ENCODE measurements around the gene FIGN.

GRCh38 chr2:163554864-163555263, 180.9 kb downstream of the FIGN start:
- TF ChIP-seq ZNF717 (CRISPR knock-in tag; IDR thresholded peaks at IDR 0.05) = no peak
- no peak for TF ChIP-seq ZFX (CRISPR knock-in tag; IDR thresholded peaks at IDR 0.05)
- TF ChIP-seq EZH2 (IDR thresholded peaks at IDR 0.05; ENCODE audit: borderline replicate concordance, low read depth, low read length) = no peak
- TF ChIP-seq C11orf30 (IDR thresholded peaks at IDR 0.05; ENCODE audit: low read depth) = no peak
- TF ChIP-seq JUND (IDR thresholded peaks at IDR 0.05; ENCODE audit: borderline replicate concordance, low read depth, low read length) = no peak
- TF ChIP-seq JUND (tag; IDR thresholded peaks at IDR 0.05; ENCODE audit: borderline replicate concordance, low read depth, low read length) = no peak
- no peak for TF ChIP-seq TRIM28 (IDR thresholded peaks at IDR 0.05)
- no peak for TF ChIP-seq SREBF2 (CRISPR knock-in tag; IDR thresholded peaks at IDR 0.05)
- no peak for TF ChIP-seq TAL1 (IDR thresholded peaks at IDR 0.05)

Measured in K562 (cell line).